ENCODE data around the gene NIT2.
"Not testable (repeated sequence)": the region's sequence is repeated elsewhere in the genome, so short reads cannot be mapped to it uniquely, and the experiment has no call there.

Gene NIT2

GRCh38 chr3:100339786-100340185 is 5.2 kb downstream of the NIT2 start:
- no peak for DNase-seq

- no peak for DNase-seq
These were observed 6.0 kb downstream of the NIT2 start for GRCh38 chr3:100340527-100340926.

- DNase-seq, result no peak
These were observed 14.2 kb downstream of the NIT2 start for GRCh38 chr3:100348727-100349126.

GRCh38 chr3:100351770-100352169 is 17.2 kb downstream of the NIT2 start:
- DNase-seq, result not testable (repeated sequence)

- no peak for DNase-seq
These were observed 18.0 kb downstream of the NIT2 start for GRCh38 chr3:100352296-100353231.

GRCh38 chr3:100354850-100355249 is 20.3 kb downstream of the NIT2 start:
- DNase-seq, result no peak

GRCh38 chr3:100358413-100358812 is 23.9 kb downstream of the NIT2 start:
- no peak for DNase-seq

- no peak for DNase-seq
These were observed 24.5 kb downstream of the NIT2 start for GRCh38 chr3:100359035-100359434.

GRCh38 chr3:100360757-100361496 is 26.4 kb downstream of the NIT2 start:
- no peak for DNase-seq

GRCh38 chr3:100361897-100362296 is 27.3 kb downstream of the NIT2 start:
- DNase-seq, result no peak

GRCh38 chr3:100364421-100364820 is 29.9 kb downstream of the NIT2 start:
- DNase-seq, result no peak

GRCh38 chr3:100366424-100366823 is 31.9 kb downstream of the NIT2 start:
- no peak for DNase-seq

GRCh38 chr3:100368441-100368840 is 33.9 kb downstream of the NIT2 start:
- no peak for DNase-seq

GRCh38 chr3:100370756-100371155 is 36.2 kb downstream of the NIT2 start:
- DNase-seq, result no peak

GRCh38 chr3:100374521-100374920 is 40.0 kb downstream of the NIT2 start:
- no peak for DNase-seq

GRCh38 chr3:100376301-100376700 is 41.7 kb downstream of the NIT2 start:
- no peak for DNase-seq

GRCh38 chr3:100384733-100385525 is 50.4 kb downstream of the NIT2 start:
- no peak for DNase-seq

GRCh38 chr3:100386437-100387074 is 52.0 kb downstream of the NIT2 start:
- no peak for DNase-seq

- no peak for DNase-seq
These were observed 54.5 kb downstream of the NIT2 start for GRCh38 chr3:100389025-100389424.

- DNase-seq, result peak in 1 of 5 experiments; percentile 40
These were observed 61.3 kb downstream of the NIT2 start for GRCh38 chr3:100395679-100396431.

GRCh38 chr3:100396967-100397366 is 62.4 kb downstream of the NIT2 start:
- DNase-seq, result no peak

Data from T-helper 2 cell (primary cell).